Calu3 (cell line): ENCODE measurements around the gene BICRAL. TPM values are rescaled to one million over a fixed set of nuclear protein-coding genes. Genes with fewer than 3 reads are reported as not detected.
A peak's percentile ranks its signal among the peaks of the same experiment; 100 is the strongest.

Experiments used
- BruUV-seq: library from RNA; stranded (reverse); fragments of 400-500 nt; replicated peaks from 2 replicates; lab custom pipeline; 2021; lab: Mats Ljungman, UMichigan
- CTCF ChIA-PET: fragments of 300-600 bp; sonication (Branson Sonifier 250); formaldehyde crosslinking; loops from one replicate; lab custom pipeline; 2022; ENCODE audit warnings: antibody characterized with exemption; lab: Charles Lee
- DNase-seq: peaks from one replicate; pipeline ENCODE4 v3.0.0; 2022
- H3K27ac Mint-ChIP-seq: one replicate; pipeline ENCODE4 v1.8.0; 2022; ENCODE audit warnings: mixed read lengths; ENCODE audit not compliant: unreplicated experiment
- H3K27me3 Mint-ChIP-seq: one replicate; pipeline ENCODE4 v1.8.0; 2022; ENCODE audit warnings: mixed read lengths; ENCODE audit not compliant: unreplicated experiment
- H3K36me3 Mint-ChIP-seq: one replicate; pipeline ENCODE4 v1.8.0; 2022; ENCODE audit warnings: mild to moderate bottlenecking, moderate library complexity, mixed read lengths; ENCODE audit not compliant: insufficient read depth, unreplicated experiment
- H3K4me1 Mint-ChIP-seq: one replicate; pipeline ENCODE4 v1.8.0; 2022; ENCODE audit warnings: mild to moderate bottlenecking, low read depth, mixed read lengths; ENCODE audit not compliant: unreplicated experiment
- H3K4me3 Mint-ChIP-seq: one replicate; pipeline ENCODE4 v1.8.0; 2022; ENCODE audit warnings: mild to moderate bottlenecking, low read depth, moderate library complexity, mixed read lengths; ENCODE audit not compliant: unreplicated experiment
- H3K9me3 Mint-ChIP-seq: one replicate; pipeline ENCODE4 v1.8.0; 2022; ENCODE audit warnings: low read depth, mixed read lengths; ENCODE audit not compliant: unreplicated experiment
- CTCF ChIP-seq: fragments of 200-600 bp; IDR thresholded peaks from one replicate; pipeline ENCODE4 v1.8.0; 2022; ENCODE audit warnings: antibody characterized with exemption; ENCODE audit not compliant: unreplicated experiment
- intact Hi-C: fragments of 100-400 bp; cut with micrococcal nuclease; formaldehyde crosslinking; loops from one replicate; pipeline ENCODE4 v1.10.0; 2022; ENCODE audit not compliant: unreplicated experiment
- total RNA-seq: library from RNA; stranded (reverse); gene quantifications from 2 replicates; pipeline ENCODE4 v1.2.3, GENCODE V29; 2022

The BICRAL gene
- total RNA-seq, 1 experiment from 2014 or later, result 19.2 TPM

DNA sequence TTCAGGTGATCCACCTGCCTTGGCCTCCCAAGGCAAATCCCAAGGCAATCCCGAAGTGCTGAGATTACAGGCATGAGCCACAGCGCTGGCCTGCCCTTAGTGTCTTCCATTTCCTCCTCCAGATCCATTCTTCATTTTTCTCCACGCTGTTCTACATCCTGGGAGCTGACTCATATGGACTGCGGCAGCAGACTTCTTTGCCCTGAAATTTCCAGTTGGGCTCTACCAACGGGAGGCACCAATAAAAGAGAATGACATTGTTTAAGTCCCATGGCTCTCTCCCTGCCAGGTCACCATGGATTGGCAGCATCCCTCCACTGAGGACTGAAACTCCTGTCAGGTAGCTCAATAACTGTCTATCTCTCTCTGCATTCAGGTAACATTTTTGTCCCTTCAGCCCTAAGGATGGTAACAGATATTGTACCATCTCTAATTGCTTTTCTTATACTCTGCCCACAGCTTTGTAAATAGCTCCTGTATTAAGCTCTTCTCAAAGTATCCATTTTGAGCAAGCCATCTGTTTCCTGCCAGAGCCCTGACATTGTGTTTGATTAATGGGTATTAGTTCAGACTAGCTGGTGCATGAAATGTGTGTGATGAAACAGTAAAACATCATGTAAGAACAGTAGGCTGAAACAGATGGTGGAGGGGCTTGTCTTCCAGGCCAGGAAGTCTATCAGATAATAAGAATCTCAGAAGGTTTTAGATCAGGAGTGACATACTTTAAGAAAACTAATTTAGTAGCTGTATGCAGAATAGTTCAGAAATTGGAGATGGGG, 39.5 kb upstream of the BICRAL start:
- no peak overlapping the region for H3K4me3 Mint-ChIP-seq
- no peak overlapping the region for H3K27ac Mint-ChIP-seq
- CTCF ChIA-PET, result interaction anchor here (0.6 kb wide), 3 partner anchors 12 to 117 kb away, joined by 3 to 4 read pairs (median 3); no protein-coding TSS in a partner anchor
- H3K9me3 Mint-ChIP-seq, result no peaks in the 10 kb centered on the region
- H3K27me3 Mint-ChIP-seq, result peaks cover 12% of the 10 kb centered on the region
- DNase-seq, result no peak
- peaks cover 32% of the 10 kb centered on the region for H3K36me3 Mint-ChIP-seq
- no TSS peak for BruUV-seq
- H3K4me1 Mint-ChIP-seq, result peaks cover 9% of the 10 kb centered on the region
- TF ChIP-seq CTCF, result no peak
- intact Hi-C loops, result no loop called here

DNA sequence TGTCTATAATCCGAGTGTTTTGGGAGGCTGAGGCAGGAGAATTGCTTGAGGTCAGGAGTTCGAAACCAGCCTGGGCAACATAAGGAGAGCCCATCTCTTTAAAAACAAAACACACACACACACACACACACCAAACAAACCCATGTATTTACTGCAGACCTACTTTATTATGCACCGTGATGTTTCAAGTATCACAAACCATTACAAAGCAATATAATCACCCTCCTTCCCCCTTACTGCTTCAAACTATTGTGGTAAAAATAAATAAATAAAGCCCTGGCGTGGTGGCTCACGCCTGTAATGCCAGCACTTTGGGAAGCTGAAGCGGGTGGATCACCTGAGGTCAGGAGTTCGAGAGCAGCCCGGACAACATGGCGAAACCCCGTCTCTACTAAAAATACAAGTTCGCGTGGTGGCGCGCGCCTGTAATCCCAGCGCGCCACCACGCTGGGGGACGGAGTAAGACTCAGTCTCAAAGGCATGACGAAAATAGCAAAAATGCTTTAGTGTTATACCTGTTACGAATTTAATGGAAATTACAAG, 37.4 kb upstream of the BICRAL start:
- CTCF ChIA-PET, result interaction anchor here (0.5 kb wide), 1 partner anchor 130 kb away, joined by 3 read pairs; no protein-coding TSS in a partner anchor
- Mint-ChIP-seq H3K4me1 (peaks cover 26% of the 10 kb centered on the region), H3K27me3 (no peaks in the 10 kb centered on the region), H3K9me3 (no peaks in the 10 kb centered on the region), H3K4me3 (peak overlapping the region; percentile 88), H3K36me3 (peaks cover 40% of the 10 kb centered on the region), H3K27ac (no peak overlapping the region)
- no peak for DNase-seq
- intact Hi-C loops, result no loop called here
- TF ChIP-seq CTCF, result no peak
- no TSS peak for BruUV-seq

DNA sequence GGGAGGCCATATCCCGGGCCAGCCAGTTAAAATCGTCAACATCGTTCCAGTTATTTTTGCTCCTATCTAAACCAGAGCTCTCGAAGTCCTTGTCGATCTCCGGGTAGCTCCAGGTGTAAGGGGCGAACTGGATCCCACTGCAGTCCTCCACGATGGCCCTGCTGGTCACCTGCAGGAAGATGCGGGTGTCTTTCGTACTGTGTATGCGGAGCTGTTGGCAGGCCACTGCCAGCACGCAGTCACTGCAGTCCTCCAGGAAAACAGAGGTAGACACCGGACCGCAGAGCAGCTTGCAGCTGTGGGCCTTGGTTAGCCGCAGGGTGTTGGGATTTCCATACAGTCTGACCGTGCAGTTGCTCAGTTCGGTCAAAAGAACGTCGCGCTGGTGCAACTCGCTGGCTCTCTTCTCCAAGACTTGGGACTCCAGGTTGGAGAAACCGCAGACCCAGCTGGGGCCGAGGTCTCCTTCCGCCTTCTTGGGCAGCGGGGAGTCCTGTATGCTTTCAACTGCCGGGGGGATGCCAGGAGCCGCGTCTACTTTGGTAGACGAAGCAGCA, 36.7 kb upstream of the BICRAL start:
- no TSS peak for BruUV-seq
- Mint-ChIP-seq H3K4me3 (peak overlapping the region; percentile 88), H3K4me1 (peaks cover 26% of the 10 kb centered on the region), H3K9me3 (no peaks in the 10 kb centered on the region), H3K27me3 (no peaks in the 10 kb centered on the region), H3K36me3 (peaks cover 40% of the 10 kb centered on the region), H3K27ac (no peak overlapping the region)
- intact Hi-C loops, result loop anchor here (5.0 kb wide), 1 partner anchor 132 kb away; the partner anchor contains the start of gene RPL7L1
- peak; percentile 30 for DNase-seq
- CTCF ChIA-PET, result interaction anchor here (0.6 to 2.0 kb wide), 14 partner anchors 8 to 153 kb away, joined by 3 to 16 read pairs (median 5); partner anchors contain the start of gene BICRAL
- no peak for TF ChIP-seq CTCF

DNA sequence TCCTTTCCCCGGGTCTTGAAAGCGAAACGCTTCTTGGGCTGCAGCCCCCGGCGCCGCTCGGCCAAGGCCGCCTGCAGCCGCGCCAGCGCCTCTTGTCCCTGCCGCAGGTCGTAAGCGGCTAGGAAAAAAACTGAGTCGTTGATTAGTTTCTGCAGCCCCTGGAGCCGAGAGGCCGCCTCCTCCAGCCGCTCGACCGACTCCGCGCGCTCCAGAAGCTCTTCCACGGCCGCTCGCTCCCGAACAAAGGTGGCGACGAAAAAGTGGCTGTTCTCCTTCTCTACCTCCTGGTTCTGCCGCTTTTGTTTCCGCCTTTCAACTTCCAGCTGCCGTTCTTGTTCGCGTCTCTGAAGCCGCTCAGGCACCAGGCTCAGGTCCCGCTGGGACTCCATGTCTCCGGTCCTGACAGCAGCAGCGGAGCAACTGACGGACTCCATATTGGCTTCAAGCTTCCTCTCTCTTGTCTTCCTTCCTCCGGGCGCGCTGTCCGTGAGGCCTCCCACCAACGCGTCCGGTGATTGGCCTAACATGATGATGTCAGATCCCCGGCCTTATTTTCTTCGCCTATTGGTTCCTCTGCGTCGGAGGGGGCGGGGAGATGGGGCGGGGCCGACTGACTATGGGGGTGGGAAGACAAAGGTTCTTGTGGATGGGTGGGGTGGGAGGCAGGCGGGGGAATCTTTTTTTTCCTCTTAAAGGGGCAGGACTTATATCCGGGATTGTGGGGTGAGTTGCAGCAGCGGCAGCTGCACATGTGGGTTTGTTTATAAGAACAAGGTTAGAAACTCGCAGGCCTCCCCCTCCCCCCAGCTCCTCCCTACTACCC, 36.0 kb upstream of the BICRAL start, which contains the start of gene TBCC:
Gene TBCC, minus strand, starts transcription at position 464 of the 823 bp plus-strand sequence. Its CDS starts 30 bp downstream, at position 434.
- H3K9me3 Mint-ChIP-seq, result no peaks in the 10 kb centered on the region
- BruUV-seq, result TSS peak; percentile 88
- H3K27me3 Mint-ChIP-seq, result no peaks in the 10 kb centered on the region
- H3K4me3 Mint-ChIP-seq, result peak within 1 kb of the TSS; percentile 88
- intact Hi-C loops, result loop anchor here (1.0 to 5.0 kb wide), 2 partner anchors 36 to 131 kb away; partner anchors contain the start of genes BICRAL and RPL7L1
- peaks cover 40% of the 10 kb centered on the region for H3K36me3 Mint-ChIP-seq
- peak within 1 kb of the TSS; percentile 92 for H3K27ac Mint-ChIP-seq
- DNase-seq, result peak; percentile 97
- TF ChIP-seq CTCF, result no peak
- CTCF ChIA-PET, result interaction anchor here (0.6 to 2.0 kb wide), 28 partner anchors 9 to 1885 kb away, joined by 3 to 16 read pairs (median 5); partner anchors contain the start of genes BICRAL and SLC29A1
- H3K4me1 Mint-ChIP-seq, result peaks cover 26% of the 10 kb centered on the region
